ENCODE results near the gene KIAA0232. TPM values are rescaled to one million over a fixed set of nuclear protein-coding genes. Genes with fewer than 3 reads are reported as not detected.
"Not testable (repeated sequence)": the region's sequence is repeated elsewhere in the genome, so short reads cannot be mapped to it uniquely, and the experiment has no call there.

KIAA0232 gene
- total RNA-seq, 1 donor from 2014 or later: 32.1 TPM

DNA sequence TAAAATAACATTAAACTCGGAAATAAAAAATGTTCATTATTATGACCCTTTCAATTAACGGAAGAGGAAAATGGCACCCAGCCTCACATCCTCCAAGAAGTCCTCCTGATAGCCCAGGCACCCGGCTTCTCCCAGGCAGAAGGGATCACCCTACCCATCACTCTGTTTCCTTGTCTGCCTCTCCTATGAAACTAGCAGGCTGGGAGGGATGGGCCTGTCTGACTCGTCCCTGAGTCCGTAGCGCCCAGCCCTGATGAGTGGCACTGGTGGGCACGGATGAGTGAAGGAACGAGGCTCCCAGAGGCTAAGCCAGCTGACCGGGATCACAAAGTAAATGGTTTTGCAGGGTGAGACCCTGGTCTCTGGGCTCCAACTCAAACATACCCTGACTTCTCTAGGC, 28.6 kb upstream of the KIAA0232 start:
- H3K4me3 ChIP-seq (ENCODE audit: low read depth, low read length): no peak overlapping the region
- H3K27me3 ChIP-seq (ENCODE audit: control insufficient read depth, insufficient read depth, low read length): no peaks in the 10 kb centered on the region
- TF ChIP-seq, protein P1, sequence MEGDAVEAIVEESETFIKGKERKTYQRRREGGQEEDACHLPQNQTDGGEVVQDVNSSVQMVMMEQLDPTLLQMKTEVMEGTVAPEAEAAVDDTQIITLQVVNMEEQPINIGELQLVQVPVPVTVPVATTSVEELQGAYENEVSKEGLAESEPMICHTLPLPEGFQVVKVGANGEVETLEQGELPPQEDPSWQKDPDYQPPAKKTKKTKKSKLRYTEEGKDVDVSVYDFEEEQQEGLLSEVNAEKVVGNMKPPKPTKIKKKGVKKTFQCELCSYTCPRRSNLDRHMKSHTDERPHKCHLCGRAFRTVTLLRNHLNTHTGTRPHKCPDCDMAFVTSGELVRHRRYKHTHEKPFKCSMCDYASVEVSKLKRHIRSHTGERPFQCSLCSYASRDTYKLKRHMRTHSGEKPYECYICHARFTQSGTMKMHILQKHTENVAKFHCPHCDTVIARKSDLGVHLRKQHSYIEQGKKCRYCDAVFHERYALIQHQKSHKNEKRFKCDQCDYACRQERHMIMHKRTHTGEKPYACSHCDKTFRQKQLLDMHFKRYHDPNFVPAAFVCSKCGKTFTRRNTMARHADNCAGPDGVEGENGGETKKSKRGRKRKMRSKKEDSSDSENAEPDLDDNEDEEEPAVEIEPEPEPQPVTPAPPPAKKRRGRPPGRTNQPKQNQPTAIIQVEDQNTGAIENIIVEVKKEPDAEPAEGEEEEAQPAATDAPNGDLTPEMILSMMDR (IDR thresholded peaks at IDR 0.05; ENCODE audit: insufficient read depth, low read length, poor library complexity, severe bottlenecking): no peak
- no peak for DNase-seq (ENCODE audit: low read depth)
- no peaks in the 10 kb centered on the region for H3K36me3 ChIP-seq (ENCODE audit: control insufficient read depth, insufficient read depth, low read length)

DNA sequence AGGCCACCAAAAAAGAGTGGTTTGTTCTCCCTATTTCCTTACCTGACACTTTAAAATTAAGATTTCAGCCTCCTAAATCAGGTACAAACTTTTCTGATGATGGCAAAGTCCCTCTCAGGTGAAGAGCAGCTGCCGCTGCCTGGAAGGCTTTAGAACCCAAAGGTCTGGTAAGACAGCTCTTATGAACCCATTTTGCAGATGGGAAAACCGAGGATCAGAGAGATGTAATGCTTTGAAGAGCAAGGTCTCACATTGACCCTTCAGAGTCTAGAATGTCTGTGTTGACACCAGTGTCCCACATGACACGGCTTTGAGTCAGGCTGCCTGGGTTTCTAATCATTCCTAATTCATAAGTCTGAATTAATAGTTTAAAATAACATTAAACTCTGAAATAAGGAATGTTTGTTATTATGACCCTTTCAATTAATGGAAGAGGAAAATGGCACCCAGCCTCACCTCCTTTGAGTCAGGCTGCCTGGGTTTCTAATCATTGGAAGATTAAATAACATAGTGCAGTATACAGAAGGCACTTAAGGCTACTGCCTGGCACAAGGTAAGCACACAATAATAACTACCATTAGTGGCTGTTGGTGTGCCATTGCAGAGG, 27.9 kb upstream of the KIAA0232 start:
- TF ChIP-seq, protein P1 (IDR thresholded peaks at IDR 0.05; ENCODE audit: insufficient read depth, low read length, poor library complexity, severe bottlenecking): no peak
- H3K36me3 ChIP-seq (ENCODE audit: control insufficient read depth, insufficient read depth, low read length): no peaks in the 10 kb centered on the region
- DNase-seq (ENCODE audit: low read depth): no peak
- H3K4me3 ChIP-seq (ENCODE audit: low read depth, low read length): no peak overlapping the region
- no peaks in the 10 kb centered on the region for H3K27me3 ChIP-seq (ENCODE audit: control insufficient read depth, insufficient read depth, low read length)

DNA sequence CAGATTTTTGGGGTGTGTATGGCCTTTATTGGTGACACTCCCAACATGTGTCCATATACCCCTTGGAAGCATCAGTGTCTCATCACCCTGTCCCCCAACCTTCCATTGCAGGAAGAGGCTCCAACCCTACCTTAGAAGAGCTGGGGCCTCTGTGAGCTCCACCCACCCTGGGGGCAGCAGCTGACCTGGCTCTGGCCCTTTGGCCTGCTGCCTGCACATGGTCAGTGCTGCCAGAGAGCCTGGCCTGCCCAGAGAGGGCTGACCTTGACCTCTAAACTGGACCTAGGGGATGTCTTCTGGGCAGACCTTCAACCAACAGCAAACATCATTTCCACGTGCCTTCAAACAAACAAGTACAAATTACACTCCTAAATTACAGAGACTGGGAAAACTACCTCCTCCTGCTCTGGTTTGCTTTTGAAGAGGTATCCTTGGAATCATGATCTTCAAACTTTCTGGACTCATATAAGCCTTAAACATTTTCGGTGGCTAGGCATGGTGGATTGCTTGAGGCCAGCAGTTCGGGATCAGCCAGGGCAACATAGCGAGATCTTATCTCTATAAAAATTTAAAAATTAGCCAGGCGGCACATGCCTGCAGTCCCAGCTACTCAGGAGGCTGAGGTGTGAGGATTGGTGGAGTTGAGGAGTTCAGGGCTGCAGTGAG, 27.3 kb upstream of the KIAA0232 start:
- no peaks in the 10 kb centered on the region for H3K27me3 ChIP-seq (ENCODE audit: control insufficient read depth, insufficient read depth, low read length)
- no peak for DNase-seq (ENCODE audit: low read depth)
- no peak overlapping the region for H3K4me3 ChIP-seq (ENCODE audit: low read depth, low read length)
- TF ChIP-seq, protein P1 (IDR thresholded peaks at IDR 0.05; ENCODE audit: insufficient read depth, low read length, poor library complexity, severe bottlenecking): no peak
- no peaks in the 10 kb centered on the region for H3K36me3 ChIP-seq (ENCODE audit: control insufficient read depth, insufficient read depth, low read length)

DNA sequence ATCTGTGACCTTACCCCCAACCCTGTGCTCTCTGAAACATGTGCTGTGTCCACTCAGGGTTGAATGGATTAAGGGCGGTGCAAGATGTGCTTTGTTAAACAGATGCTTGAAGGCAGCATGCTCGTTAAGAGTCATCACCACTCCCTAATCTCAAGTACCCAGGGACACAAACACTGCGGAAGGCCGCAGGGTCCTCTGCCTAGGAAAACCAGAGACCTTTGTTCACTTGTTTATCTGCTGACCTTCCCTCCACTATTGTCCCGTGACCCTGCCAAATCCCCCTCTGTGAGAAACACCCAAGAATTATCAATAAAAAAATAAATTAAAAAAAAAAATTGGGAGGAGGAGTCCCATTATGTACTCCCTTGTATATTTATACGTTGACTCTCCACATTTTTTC, 26.2 kb upstream of the KIAA0232 start:
- H3K36me3 ChIP-seq (ENCODE audit: control insufficient read depth, insufficient read depth, low read length); H3K4me3 ChIP-seq (ENCODE audit: low read depth, low read length); H3K27me3 ChIP-seq (ENCODE audit: control insufficient read depth, insufficient read depth, low read length); DNase-seq (ENCODE audit: low read depth): not testable (repeated sequence)

DNA sequence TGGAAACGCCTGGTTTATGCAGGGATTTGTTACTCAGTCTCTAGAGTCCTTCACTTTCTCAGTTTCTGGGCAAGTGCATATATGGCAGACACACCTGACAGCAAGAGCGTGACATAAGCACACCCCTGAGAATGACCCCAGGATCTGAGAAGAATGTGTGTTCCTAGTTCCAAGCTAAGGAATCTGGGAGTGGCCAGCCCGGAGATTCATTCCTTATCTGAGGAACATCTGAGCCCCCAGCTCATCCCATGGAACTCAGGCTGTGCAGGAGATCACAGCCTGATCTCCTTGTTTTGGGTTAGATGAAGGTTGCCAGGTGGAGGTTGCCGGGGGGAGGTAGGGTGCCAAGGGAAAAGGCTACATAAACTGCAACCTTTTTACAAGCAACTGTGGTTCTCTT, 23.8 kb upstream of the KIAA0232 start:
- Histone ChIP-seq H3K36me3 (ENCODE audit: control insufficient read depth, insufficient read depth, low read length) (no peaks in the 10 kb centered on the region), H3K4me3 (ENCODE audit: low read depth, low read length) (no peak overlapping the region), H3K27me3 (ENCODE audit: control insufficient read depth, insufficient read depth, low read length) (no peaks in the 10 kb centered on the region)
- no peak for DNase-seq (ENCODE audit: low read depth)
- TF ChIP-seq, protein P1 (IDR thresholded peaks at IDR 0.05; ENCODE audit: insufficient read depth, low read length, poor library complexity, severe bottlenecking): no peak

DNA sequence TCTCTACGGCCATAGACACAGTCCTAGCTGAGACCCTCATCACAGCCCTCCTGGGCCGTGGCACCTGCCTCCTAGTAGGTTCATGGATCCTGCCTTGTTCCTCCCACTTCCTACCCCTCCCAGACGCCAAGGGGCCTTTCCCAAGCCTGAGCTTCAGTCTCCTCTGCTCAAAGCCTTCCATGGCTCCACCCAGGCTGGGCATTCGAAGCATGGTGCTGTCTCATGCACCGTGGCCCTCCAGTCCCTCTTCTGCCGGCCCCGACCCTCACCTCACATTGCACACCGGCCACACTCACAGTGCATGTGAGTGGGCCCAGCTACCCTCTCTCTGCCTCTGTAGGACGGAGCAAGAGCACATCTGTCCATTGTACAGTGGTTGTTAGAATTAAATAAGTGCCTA, 21.7 kb upstream of the KIAA0232 start:
- Histone ChIP-seq H3K4me3 (ENCODE audit: low read depth, low read length) (no peak overlapping the region), H3K27me3 (ENCODE audit: control insufficient read depth, insufficient read depth, low read length) (no peaks in the 10 kb centered on the region), H3K36me3 (ENCODE audit: control insufficient read depth, insufficient read depth, low read length) (no peaks in the 10 kb centered on the region)
- no peak for DNase-seq (ENCODE audit: low read depth)
- TF ChIP-seq, protein P1 (IDR thresholded peaks at IDR 0.05; ENCODE audit: insufficient read depth, low read length, poor library complexity, severe bottlenecking): no peak

Measured in kidney epithelial cell (primary cell).